Measurements from ENCODE around the gene ZNF205.
"Not testable (repeated sequence)": the region's sequence is repeated elsewhere in the genome, so short reads cannot be mapped to it uniquely, and the experiment has no call there.

ZNF205 gene

GRCh38 chr16:3075523-3075915 is 36.9 kb upstream of the ZNF205 start:
- H3K9me3 Mint-ChIP-seq (ENCODE audit: low read depth) = no peaks in the 10 kb centered on the region

GRCh38 chr16:3075946-3076345 is 36.4 kb upstream of the ZNF205 start:
- not testable (repeated sequence) for H3K27me3 Mint-ChIP-seq; H3K4me3 Mint-ChIP-seq; H3K36me3 Mint-ChIP-seq; H3K9me3 Mint-ChIP-seq (ENCODE audit: low read depth)
- peaks cover 78% of the 10 kb centered on the region for H3K4me1 Mint-ChIP-seq (ENCODE audit: low read depth)
- H3K27ac Mint-ChIP-seq = peak overlapping the region; percentile 99

More at GRCh38 chr16:3075523-3075915, 36.9 kb upstream of the ZNF205 start:
- Mint-ChIP-seq H3K4me1 (ENCODE audit: low read depth) (peaks cover 77% of the 10 kb centered on the region), H3K27ac (peak overlapping the region; percentile 99), H3K4me3 (peak overlapping the region; percentile 74), H3K27me3 (no peaks in the 10 kb centered on the region), H3K36me3 (peaks cover 5% of the 10 kb centered on the region)

GRCh38 chr16:3076577-3076976 is 35.8 kb upstream of the ZNF205 start:
- Mint-ChIP-seq H3K36me3 (peaks cover 5% of the 10 kb centered on the region), H3K4me3 (peak overlapping the region; percentile 49), H3K9me3 (ENCODE audit: low read depth) (no peaks in the 10 kb centered on the region), H3K4me1 (ENCODE audit: low read depth) (peaks cover 77% of the 10 kb centered on the region), H3K27me3 (no peaks in the 10 kb centered on the region), H3K27ac (peak overlapping the region; percentile 99)

- Mint-ChIP-seq H3K4me3 (no peak overlapping the region), H3K9me3 (ENCODE audit: low read depth) (no peaks in the 10 kb centered on the region), H3K4me1 (ENCODE audit: low read depth) (peaks cover 60% of the 10 kb centered on the region), H3K36me3 (peaks cover 5% of the 10 kb centered on the region), H3K27ac (peak overlapping the region; percentile 30), H3K27me3 (no peaks in the 10 kb centered on the region)
Observed at GRCh38 chr16:3080024-3080423, 32.4 kb upstream of the ZNF205 start.

- H3K27ac Mint-ChIP-seq; H3K36me3 Mint-ChIP-seq; H3K27me3 Mint-ChIP-seq; H3K9me3 Mint-ChIP-seq (ENCODE audit: low read depth); H3K4me3 Mint-ChIP-seq: not testable (repeated sequence)
- H3K4me1 Mint-ChIP-seq (ENCODE audit: low read depth) = peaks cover 50% of the 10 kb centered on the region
Observed at GRCh38 chr16:3081957-3082356, 30.4 kb upstream of the ZNF205 start.

- not testable (repeated sequence) for H3K4me3 Mint-ChIP-seq; H3K27ac Mint-ChIP-seq; H3K36me3 Mint-ChIP-seq; H3K27me3 Mint-ChIP-seq; H3K9me3 Mint-ChIP-seq (ENCODE audit: low read depth)
- H3K4me1 Mint-ChIP-seq (ENCODE audit: low read depth) = peaks cover 45% of the 10 kb centered on the region
Observed at GRCh38 chr16:3083408-3083807, 29.0 kb upstream of the ZNF205 start.

- peaks cover 42% of the 10 kb centered on the region for H3K4me1 Mint-ChIP-seq (ENCODE audit: low read depth)
- no peaks in the 10 kb centered on the region for H3K9me3 Mint-ChIP-seq (ENCODE audit: low read depth)
- H3K27ac Mint-ChIP-seq = no peak overlapping the region
- H3K27me3 Mint-ChIP-seq = no peaks in the 10 kb centered on the region
- H3K36me3 Mint-ChIP-seq = no peaks in the 10 kb centered on the region
- no peak overlapping the region for H3K4me3 Mint-ChIP-seq
Observed at GRCh38 chr16:3084491-3084890, 27.9 kb upstream of the ZNF205 start.

GRCh38 chr16:3084969-3085670 is 27.3 kb upstream of the ZNF205 start:
- Mint-ChIP-seq H3K4me1 (ENCODE audit: low read depth) (peaks cover 37% of the 10 kb centered on the region), H3K27ac (no peak overlapping the region), H3K4me3 (no peak overlapping the region), H3K36me3 (no peaks in the 10 kb centered on the region), H3K9me3 (ENCODE audit: low read depth) (no peaks in the 10 kb centered on the region), H3K27me3 (no peaks in the 10 kb centered on the region)

GRCh38 chr16:3085868-3086595 is 26.4 kb upstream of the ZNF205 start:
- Mint-ChIP-seq H3K27me3 (no peaks in the 10 kb centered on the region), H3K4me1 (ENCODE audit: low read depth) (peaks cover 35% of the 10 kb centered on the region), H3K4me3 (no peak overlapping the region), H3K27ac (no peak overlapping the region), H3K36me3 (no peaks in the 10 kb centered on the region), H3K9me3 (ENCODE audit: low read depth) (no peaks in the 10 kb centered on the region)

GRCh38 chr16:3086596-3087242 is 25.7 kb upstream of the ZNF205 start:
- H3K27ac Mint-ChIP-seq = no peak overlapping the region

GRCh38 chr16:3087243-3088235 is 24.8 kb upstream of the ZNF205 start:
- Mint-ChIP-seq H3K4me3 (no peak overlapping the region), H3K36me3 (no peaks in the 10 kb centered on the region), H3K27me3 (no peaks in the 10 kb centered on the region), H3K9me3 (ENCODE audit: low read depth) (no peaks in the 10 kb centered on the region), H3K27ac (no peak overlapping the region), H3K4me1 (ENCODE audit: low read depth) (peaks cover 34% of the 10 kb centered on the region)

More at GRCh38 chr16:3086596-3087242, 25.7 kb upstream of the ZNF205 start:
- peaks cover 36% of the 10 kb centered on the region for H3K4me1 Mint-ChIP-seq (ENCODE audit: low read depth)
- H3K36me3 Mint-ChIP-seq = no peaks in the 10 kb centered on the region
- H3K4me3 Mint-ChIP-seq = no peak overlapping the region
- H3K9me3 Mint-ChIP-seq (ENCODE audit: low read depth) = no peaks in the 10 kb centered on the region
- no peaks in the 10 kb centered on the region for H3K27me3 Mint-ChIP-seq

- Mint-ChIP-seq H3K4me3 (no peak overlapping the region), H3K27ac (no peak overlapping the region), H3K4me1 (ENCODE audit: low read depth) (peaks cover 36% of the 10 kb centered on the region), H3K36me3 (no peaks in the 10 kb centered on the region), H3K27me3 (no peaks in the 10 kb centered on the region), H3K9me3 (ENCODE audit: low read depth) (no peaks in the 10 kb centered on the region)
Observed at GRCh38 chr16:3088450-3088849, 23.9 kb upstream of the ZNF205 start.

- Mint-ChIP-seq H3K36me3 (no peaks in the 10 kb centered on the region), H3K27ac (no peak overlapping the region), H3K9me3 (ENCODE audit: low read depth) (no peaks in the 10 kb centered on the region), H3K4me3 (no peak overlapping the region), H3K4me1 (ENCODE audit: low read depth) (peaks cover 34% of the 10 kb centered on the region), H3K27me3 (no peaks in the 10 kb centered on the region)
Observed at GRCh38 chr16:3088925-3089716, 23.3 kb upstream of the ZNF205 start.
